GM12878 (cell line): Measurements from ENCODE around the gene DSG2. TPM values are rescaled to one million over a fixed set of nuclear protein-coding genes. Genes with fewer than 3 reads are reported as not detected.

ENCODE experiments used
- ATAC-seq: fragments of 200-7000 bp; cut with Tn5 transposase; 3 replicates; pipeline ENCODE4 v1.9.1; 2020; ENCODE audit warnings: mild to moderate bottlenecking, moderate library complexity
- BruUV-seq: library from RNA; stranded (reverse); fragments of 400-500 nt; replicated peaks from 2 replicates; lab custom pipeline; 2021; lab: Mats Ljungman, UMichigan
- CTCF ChIA-PET: fragments of 300-600 bp; sonication (Branson Sonifier 250); formaldehyde crosslinking; extraction: SDS; loops from one replicate; lab custom pipeline; 2021; ENCODE audit warnings: inconsistent platforms; lab: Yijun Ruan, JAX
- POLR2A ChIA-PET: fragments of 350-600 bp; formaldehyde crosslinking; extraction: SDS; loops from one replicate; lab custom pipeline; 2021; ENCODE audit warnings: inconsistent platforms; lab: Charles Lee
- RAD21 ChIA-PET: fragments of 300-600 bp; sonication (Branson Sonifier 250); formaldehyde crosslinking; loops from one replicate; lab custom pipeline; 2023; ENCODE audit warnings: antibody characterized with exemption; ENCODE audit not compliant: unreplicated experiment; lab: Charles Lee
- SMC1A ChIA-PET: fragments of 300-600 bp; sonication (Branson Sonifier 250); formaldehyde crosslinking; loops from one replicate; lab custom pipeline; 2023; ENCODE audit not compliant: unreplicated experiment, uncharacterized antibody; lab: Charles Lee
- DNase-seq: peaks from one replicate; pipeline ENCODE4 v3.0.0-alpha.2; 2011; ENCODE audit warnings: low read depth, low spot score
- FAIRE-seq: peaks from 3 replicates; lab custom pipeline; 2011; peaks lifted over from hg19 to GRCh38; lab: Jason Lieb, UNC
- H2AFZ ChIP-seq: 2 replicates; pipeline ENCODE4 v1.6.0; 2011; ENCODE audit warnings: low read depth, low read length, control low read depth; ENCODE audit not compliant: control insufficient read depth
- H3K27ac ChIP-seq: 2 replicates; pipeline ENCODE4 v1.5.1; 2011; ENCODE audit warnings: control low read depth; ENCODE audit not compliant: control insufficient read depth, insufficient read depth
- H3K27me3 ChIP-seq, 2 experiments: replicated peaks in 1 of 2; 2 replicates each; pipeline versions ENCODE4 v1.6.0 to v1.6.1; 2011; ENCODE audit warnings: low read length in 1 of 2; ENCODE audit not compliant: control insufficient read depth in 2 of 2, insufficient read depth in 2 of 2
- H3K36me3 ChIP-seq, 2 experiments: 2 replicates each; pipeline ENCODE4 v1.5.1; 2011; ENCODE audit warnings: low read length in 1 of 2; ENCODE audit not compliant: control insufficient read depth in 2 of 2, insufficient read depth in 2 of 2
- H3K4me1 ChIP-seq: 2 replicates; pipeline ENCODE4 v1.6.1; 2011; ENCODE audit warnings: mild to moderate bottlenecking, low read length, moderate library complexity, mixed read lengths; ENCODE audit not compliant: control insufficient read depth, insufficient read depth
- H3K4me2 ChIP-seq: 2 replicates; pipeline ENCODE4 v1.6.0; 2011; ENCODE audit warnings: control low read depth; ENCODE audit not compliant: control insufficient read depth, insufficient read depth
- H3K4me3 ChIP-seq: fragments of 200-600 bp; sonication (generic); 2 replicates; pipeline ENCODE4 v1.5.1; 2016
- H3K79me2 ChIP-seq: 2 replicates; pipeline ENCODE4 v1.6.0; 2011; ENCODE audit warnings: low read length; ENCODE audit not compliant: control insufficient read depth, insufficient read depth
- H3K9ac ChIP-seq: 2 replicates; pipeline ENCODE4 v1.8.0; 2011; ENCODE audit warnings: low read length, control low read depth, mixed read lengths; ENCODE audit not compliant: control insufficient read depth, insufficient read depth
- H3K9me3 ChIP-seq: replicated peaks from 3 replicates; pipeline ENCODE4 v1.5.1; 2011; ENCODE audit warnings: mild to moderate bottlenecking, low read length; ENCODE audit not compliant: control insufficient read depth, insufficient read depth
- H4K20me1 ChIP-seq: 2 replicates; pipeline ENCODE4 v1.6.0; 2011; ENCODE audit not compliant: control insufficient read depth, insufficient read depth
- CHD2 ChIP-seq: IDR thresholded peaks from 2 replicates; pipeline ENCODE4 v1.6.1; 2011; ENCODE audit warnings: low read depth, low read length, improper control_type of control experiment, borderline replicate concordance
- DPF2 ChIP-seq: fragments of 450-650 bp; IDR thresholded peaks from 2 replicates; pipeline ENCODE4 v1.6.1; 2017; ENCODE audit warnings: mild to moderate bottlenecking
- NFXL1 ChIP-seq: fragments of 450-650 bp; IDR thresholded peaks from 2 replicates; pipeline ENCODE4 v1.6.1; 2017; ENCODE audit warnings: antibody characterized with exemption, mild to moderate bottlenecking, borderline replicate concordance
- RAD21 ChIP-seq: IDR thresholded peaks from 2 replicates; pipeline ENCODE4 v1.6.1; 2011; ENCODE audit warnings: mild to moderate bottlenecking, low read depth, low read length, moderate library complexity; ENCODE audit not compliant: insufficient read depth
- SREBF2 ChIP-seq: IDR thresholded peaks from 2 replicates; pipeline ENCODE4 v1.6.1; 2012; ENCODE audit warnings: mild to moderate bottlenecking, low read length
- SRF ChIP-seq, 2 experiments: IDR thresholded peaks; 2 replicates each; pipeline ENCODE4 v1.6.1; 2011; ENCODE audit warnings: low read depth in 2 of 2, low read length in 2 of 2, mild to moderate bottlenecking in 1 of 2, moderate library complexity in 1 of 2
- USF2 ChIP-seq: IDR thresholded peaks from 2 replicates; pipeline ENCODE4 v1.6.1; 2011; ENCODE audit warnings: low read depth, low read length, improper control_type of control experiment, borderline replicate concordance
- ZNF217 ChIP-seq: fragments of 450-650 bp; IDR thresholded peaks from 2 replicates; pipeline ENCODE4 v1.6.1; 2017; ENCODE audit warnings: antibody characterized with exemption, mild to moderate bottlenecking
- WGBS: methylation state at CpG from one replicate; pipeline ENCODE4 v1.1.6; 2016; ENCODE audit warnings: low lambda C conversion rate; ENCODE audit not compliant: insufficient replicate concordance, insufficient coverage; ENCODE audit errors: missing lambda C conversion rate; 5-methylcytosine and 5-hydroxymethylcytosine counted together
- in situ Hi-C: fragments of 300-500 bp; cut with MboI; formaldehyde crosslinking; loops from 9 replicates; pipeline ENCODE4 v1.14.3; 2018; ENCODE audit warnings: mixed read lengths
- intact Hi-C: fragments of 100-400 bp; cut with micrococcal nuclease; formaldehyde crosslinking; loops from one replicate; pipeline ENCODE4 v1.14.2; 2022; ENCODE audit not compliant: unreplicated experiment
- polyA plus RNA-seq, 11 experiments: library from polyadenylated mRNA; depleted of rRNA in 4 of 11; unstranded in 6 of 11; stranded (reverse) in 5 of 11; fragments of >200 nt; fragmentation: Nextera tagmentation in 4 of 11; fragmentation: Illumina TruSeq in 1 of 11; extraction: Ambion mirVana in 4 of 11; extraction: Trizol in 1 of 11; gene quantifications; 1 replicate in 1 of 11; 2 replicates in 10 of 11; pipeline versions ENCODE4 v1.2.1 to v1.2.3, GENCODE V29; 2011 to 2016; ENCODE audit warnings: inconsistent platforms in 2 of 11, missing spikeins in 2 of 11, low read depth in 1 of 11
- total RNA-seq, 4 experiments: library from RNA; depleted of rRNA in 3 of 4; stranded (reverse); fragments of >200 nt in 3 of 4; fragmentation: Illumina TruSeq in 1 of 4; extraction: Trizol in 1 of 4; gene quantifications; 2 replicates each; pipeline versions ENCODE4 v1.2.1 to v1.2.3, GENCODE V29; 2013 to 2021
- TF ChIP-seq, protein P1 (sequence below): fragments of 450-650 bp; IDR thresholded peaks from 2 replicates; pipeline ENCODE4 v1.6.1; 2017; ENCODE audit warnings: mild to moderate bottlenecking, moderate library complexity
- TF ChIP-seq, protein P2 (sequence below): IDR thresholded peaks from 2 replicates; pipeline ENCODE4 v1.6.1; 2011; ENCODE audit warnings: mild to moderate bottlenecking, low read depth, low read length, moderate library complexity; ENCODE audit not compliant: insufficient replicate concordance
- TF ChIP-seq, protein P3 (sequence below): fragments of 450-650 bp; IDR thresholded peaks from 2 replicates; pipeline ENCODE4 v1.6.1; 2016; ENCODE audit warnings: mild to moderate bottlenecking

The DSG2 gene
- total and polyA plus RNA-seq, 10 of the 15 experiments (the other 5 are each of a cell fraction or from before 2014, with no cell fraction given): 11.7 to 46.2 (median 28.0) TPM

DNA sequence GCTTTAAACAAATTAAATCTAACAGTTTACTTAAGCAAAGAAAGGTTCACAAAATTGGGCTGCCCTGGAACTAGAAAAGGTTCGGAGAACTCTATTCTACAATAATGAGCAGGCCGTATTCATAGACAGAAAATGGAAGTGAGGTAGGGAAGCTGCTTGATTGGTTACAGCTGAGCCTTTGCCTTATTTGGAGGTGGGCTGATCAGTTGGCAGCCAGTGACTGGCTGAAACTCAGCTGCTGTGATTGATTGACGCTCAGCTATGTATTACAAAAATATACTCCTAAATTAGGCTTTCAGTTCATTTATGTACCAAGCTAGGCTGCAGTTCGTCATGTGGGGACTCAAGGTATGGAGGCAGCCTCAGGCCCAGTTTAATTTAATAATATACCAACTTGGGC lies 51.4 kb downstream of the DSG2 start:
- 76% methylated on average over 4 of the region's 4 CpGs for WGBS
- DNase-seq (no peak), ATAC-seq (peak; percentile 51), FAIRE-seq (no peak)
- TF ChIP-seq, protein P1, sequence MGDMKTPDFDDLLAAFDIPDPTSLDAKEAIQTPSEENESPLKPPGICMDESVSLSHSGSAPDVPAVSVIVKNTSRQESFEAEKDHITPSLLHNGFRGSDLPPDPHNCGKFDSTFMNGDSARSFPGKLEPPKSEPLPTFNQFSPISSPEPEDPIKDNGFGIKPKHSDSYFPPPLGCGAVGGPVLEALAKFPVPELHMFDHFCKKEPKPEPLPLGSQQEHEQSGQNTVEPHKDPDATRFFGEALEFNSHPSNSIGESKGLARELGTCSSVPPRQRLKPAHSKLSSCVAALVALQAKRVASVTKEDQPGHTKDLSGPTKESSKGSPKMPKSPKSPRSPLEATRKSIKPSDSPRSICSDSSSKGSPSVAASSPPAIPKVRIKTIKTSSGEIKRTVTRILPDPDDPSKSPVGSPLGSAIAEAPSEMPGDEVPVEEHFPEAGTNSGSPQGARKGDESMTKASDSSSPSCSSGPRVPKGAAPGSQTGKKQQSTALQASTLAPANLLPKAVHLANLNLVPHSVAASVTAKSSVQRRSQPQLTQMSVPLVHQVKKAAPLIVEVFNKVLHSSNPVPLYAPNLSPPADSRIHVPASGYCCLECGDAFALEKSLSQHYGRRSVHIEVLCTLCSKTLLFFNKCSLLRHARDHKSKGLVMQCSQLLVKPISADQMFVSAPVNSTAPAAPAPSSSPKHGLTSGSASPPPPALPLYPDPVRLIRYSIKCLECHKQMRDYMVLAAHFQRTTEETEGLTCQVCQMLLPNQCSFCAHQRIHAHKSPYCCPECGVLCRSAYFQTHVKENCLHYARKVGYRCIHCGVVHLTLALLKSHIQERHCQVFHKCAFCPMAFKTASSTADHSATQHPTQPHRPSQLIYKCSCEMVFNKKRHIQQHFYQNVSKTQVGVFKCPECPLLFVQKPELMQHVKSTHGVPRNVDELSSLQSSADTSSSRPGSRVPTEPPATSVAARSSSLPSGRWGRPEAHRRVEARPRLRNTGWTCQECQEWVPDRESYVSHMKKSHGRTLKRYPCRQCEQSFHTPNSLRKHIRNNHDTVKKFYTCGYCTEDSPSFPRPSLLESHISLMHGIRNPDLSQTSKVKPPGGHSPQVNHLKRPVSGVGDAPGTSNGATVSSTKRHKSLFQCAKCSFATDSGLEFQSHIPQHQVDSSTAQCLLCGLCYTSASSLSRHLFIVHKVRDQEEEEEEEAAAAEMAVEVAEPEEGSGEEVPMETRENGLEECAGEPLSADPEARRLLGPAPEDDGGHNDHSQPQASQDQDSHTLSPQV: no peak
- no peak for TF ChIP-seq ZNF217
- TF ChIP-seq, protein P2, sequence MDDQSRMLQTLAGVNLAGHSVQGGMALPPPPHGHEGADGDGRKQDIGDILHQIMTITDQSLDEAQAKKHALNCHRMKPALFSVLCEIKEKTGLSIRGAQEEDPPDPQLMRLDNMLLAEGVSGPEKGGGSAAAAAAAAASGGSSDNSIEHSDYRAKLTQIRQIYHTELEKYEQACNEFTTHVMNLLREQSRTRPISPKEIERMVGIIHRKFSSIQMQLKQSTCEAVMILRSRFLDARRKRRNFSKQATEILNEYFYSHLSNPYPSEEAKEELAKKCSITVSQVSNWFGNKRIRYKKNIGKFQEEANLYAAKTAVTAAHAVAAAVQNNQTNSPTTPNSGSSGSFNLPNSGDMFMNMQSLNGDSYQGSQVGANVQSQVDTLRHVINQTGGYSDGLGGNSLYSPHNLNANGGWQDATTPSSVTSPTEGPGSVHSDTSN: peak; percentile 11
- no peak for TF ChIP-seq NFXL1
- TF ChIP-seq, protein P3, sequence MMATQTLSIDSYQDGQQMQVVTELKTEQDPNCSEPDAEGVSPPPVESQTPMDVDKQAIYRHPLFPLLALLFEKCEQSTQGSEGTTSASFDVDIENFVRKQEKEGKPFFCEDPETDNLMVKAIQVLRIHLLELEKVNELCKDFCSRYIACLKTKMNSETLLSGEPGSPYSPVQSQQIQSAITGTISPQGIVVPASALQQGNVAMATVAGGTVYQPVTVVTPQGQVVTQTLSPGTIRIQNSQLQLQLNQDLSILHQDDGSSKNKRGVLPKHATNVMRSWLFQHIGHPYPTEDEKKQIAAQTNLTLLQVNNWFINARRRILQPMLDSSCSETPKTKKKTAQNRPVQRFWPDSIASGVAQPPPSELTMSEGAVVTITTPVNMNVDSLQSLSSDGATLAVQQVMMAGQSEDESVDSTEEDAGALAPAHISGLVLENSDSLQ: peak; percentile 78
- TF ChIP-seq SRF (IDR thresholded peaks at IDR 0.05; ENCODE audit: low read depth in 2 of 2, low read length in 2 of 2): peak in 1 of 2 experiments; percentile 60; a peak in 1 of 4 replicates
- TF ChIP-seq DPF2: no peak
- no peak for TF ChIP-seq SREBF2
- no peak for TF ChIP-seq CHD2
- TF ChIP-seq RAD21: no peak
- TF ChIP-seq USF2: no peak
- no peak overlapping the region for H3K4me3 ChIP-seq
- H3K79me2 ChIP-seq: no peaks in the 10 kb centered on the region
- BruUV-seq: no TSS peak
- no peak overlapping the region for H2AFZ ChIP-seq
- peaks cover 1 to 9% of the 10 kb centered on the region in 2 experiments; a peak in 3 of 4 replicates for H3K36me3 ChIP-seq
- H3K9ac ChIP-seq: no peak overlapping the region
- H3K4me2 ChIP-seq: no peak overlapping the region
- in situ Hi-C loops (no loop called here), intact Hi-C loops (no loop called here)
- RAD21 ChIA-PET: interaction anchor here (0.6 to 1.6 kb wide), 7 partner anchors 12 to 216 kb away, joined by 3 to 5 read pairs (median 3); no protein-coding TSS in a partner anchor
- no peaks in the 10 kb centered on the region for H3K27me3 ChIP-seq
- SMC1A ChIA-PET: interaction anchor here (0.7 to 2.7 kb wide), 13 partner anchors 11 to 1634 kb away, joined by 3 to 18 read pairs (median 3); no protein-coding TSS in a partner anchor
- H4K20me1 ChIP-seq: no peaks in the 10 kb centered on the region
- POLR2A ChIA-PET: no interaction called here
- no peak overlapping the region for H3K27ac ChIP-seq
- CTCF ChIA-PET: interaction anchor here (0.6 to 4.3 kb wide), 11 partner anchors 11 to 587 kb away, joined by 3 to 22 read pairs (median 3); partner anchors contain the start of gene B4GALT6
- no peaks in the 10 kb centered on the region for H3K4me1 ChIP-seq
- no peaks in the 10 kb centered on the region for H3K9me3 ChIP-seq
